HPDE6-E6E7 (cell line): Measurements from ENCODE around the gene HAP1.

Experiments
- DNase-seq: peaks from one replicate; pipeline ENCODE4 v3.0.0; 2011; ENCODE audit warnings: missing footprints; ENCODE audit errors: extremely low spot score

Gene HAP1

GRCh38 chr17:41762841-41763240 lies 28.4 kb upstream of the HAP1 start:
- DNase-seq, result no peak

- DNase-seq, result no peak
Measured at GRCh38 chr17:41762391-41762790, 27.9 kb upstream of the HAP1 start.

DNA sequence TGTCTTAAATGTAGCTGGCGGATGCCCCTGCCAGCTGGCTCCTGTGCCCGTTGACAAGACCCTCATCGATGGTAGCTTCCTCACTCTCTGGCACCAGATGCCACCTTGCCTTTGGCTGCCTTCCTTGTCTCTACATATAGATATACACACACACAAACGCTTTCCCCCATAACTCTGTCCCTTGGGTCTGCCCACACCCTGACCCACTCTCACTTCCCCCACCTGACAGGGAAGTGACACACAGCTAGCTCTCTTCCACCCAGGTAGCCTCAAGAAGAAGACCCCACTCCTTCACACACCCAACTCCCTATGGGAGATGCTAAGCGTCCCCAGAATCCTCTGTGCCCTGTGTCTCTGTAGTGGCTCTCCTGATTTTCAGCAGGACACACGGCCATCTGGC lies 26.4 kb upstream of the HAP1 start:
- no peak for DNase-seq

DNA sequence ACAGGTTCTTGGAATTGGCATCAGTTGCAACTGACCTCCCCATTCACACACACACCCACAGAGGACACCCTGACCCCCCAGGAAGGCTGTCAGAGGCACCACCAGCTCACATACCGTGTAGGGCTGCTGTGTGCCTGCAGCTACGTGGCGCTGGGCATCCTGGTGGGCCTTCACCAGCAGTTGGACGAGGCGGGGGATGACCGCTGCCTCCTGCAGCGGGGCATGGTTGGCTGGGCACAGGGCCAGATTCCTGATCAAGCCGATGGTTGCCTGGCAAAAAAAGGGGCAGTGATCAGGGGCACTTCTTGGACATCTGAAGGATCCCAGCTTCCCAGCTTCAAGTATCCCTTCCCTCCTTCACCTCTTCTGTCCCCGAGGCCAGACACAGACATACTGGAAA lies 24.2 kb upstream of the HAP1 start:
- DNase-seq, result no peak

- no peak for DNase-seq
Measured at GRCh38 chr17:41754066-41754465, 19.6 kb upstream of the HAP1 start.

DNA sequence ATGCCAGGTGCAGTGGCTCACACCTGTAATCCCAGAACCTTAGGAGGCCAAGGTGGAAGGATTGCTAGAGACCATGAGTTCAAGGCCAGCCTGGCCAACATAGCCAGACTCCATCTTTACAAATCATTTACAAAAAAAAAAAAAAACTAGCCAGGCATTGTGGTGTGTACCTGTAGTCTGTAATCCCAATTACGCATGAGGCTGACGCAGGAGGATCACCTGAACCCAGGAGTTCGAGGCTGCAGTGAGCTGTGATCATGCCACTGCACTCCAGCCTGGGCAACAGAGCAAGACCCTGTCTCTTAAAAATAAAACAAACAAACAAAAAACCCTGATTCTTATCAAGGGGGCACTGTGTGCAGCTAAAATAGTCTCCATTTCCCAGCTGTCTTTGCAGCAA lies 16.8 kb upstream of the HAP1 start:
- no peak for DNase-seq

GRCh38 chr17:41750862-41751261 lies 16.4 kb upstream of the HAP1 start:
- DNase-seq, result no peak

DNA sequence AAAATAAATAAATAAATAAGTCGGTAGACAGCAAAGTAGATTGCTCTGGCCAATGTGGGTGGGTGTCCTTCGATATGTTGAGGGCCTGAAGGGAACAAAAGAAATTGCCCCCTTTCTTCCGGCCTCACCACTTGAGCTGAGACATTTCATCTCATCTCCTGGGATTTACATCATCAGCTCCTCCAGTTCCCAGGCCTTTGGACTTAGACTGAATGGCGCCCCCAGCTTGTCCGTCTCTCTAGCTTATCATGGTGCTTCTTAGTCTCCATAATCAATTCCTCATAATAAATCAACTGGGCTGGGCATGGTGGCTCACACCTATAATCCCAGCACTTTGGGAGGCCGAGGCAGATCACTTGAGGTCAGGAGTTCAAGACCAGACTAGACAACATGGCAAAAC lies 13.8 kb upstream of the HAP1 start:
- DNase-seq, result no peak

GRCh38 chr17:41741709-41742108 lies 7.3 kb upstream of the HAP1 start:
- no peak for DNase-seq

GRCh38 chr17:41740506-41740905 lies 6.1 kb upstream of the HAP1 start:
- no peak for DNase-seq

- peak; percentile 67 for DNase-seq
Measured at GRCh38 chr17:41739661-41740352, 5.4 kb upstream of the HAP1 start.

DNA sequence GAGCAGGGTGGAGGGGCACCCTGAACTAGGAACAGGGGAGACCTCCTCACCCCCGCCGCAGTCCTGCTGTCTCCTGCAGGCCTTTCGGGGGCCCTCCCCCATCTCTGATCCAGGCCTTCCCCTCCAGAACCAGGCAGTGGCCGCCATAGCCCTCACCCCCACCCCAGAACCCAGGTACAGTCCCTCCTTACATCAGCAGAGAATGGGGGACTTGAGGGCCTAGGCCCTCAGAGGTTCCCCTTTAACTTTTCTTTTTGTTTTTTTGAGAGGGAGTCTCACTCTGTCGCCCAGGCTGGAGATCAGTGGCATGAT lies 4.3 kb upstream of the HAP1 start:
- no peak for DNase-seq

GRCh38 chr17:41738077-41738800 lies 3.8 kb upstream of the HAP1 start:
- DNase-seq, result peak; percentile 80

- DNase-seq, result no peak
Measured at GRCh38 chr17:41737680-41738023, 3.2 kb upstream of the HAP1 start.

DNA sequence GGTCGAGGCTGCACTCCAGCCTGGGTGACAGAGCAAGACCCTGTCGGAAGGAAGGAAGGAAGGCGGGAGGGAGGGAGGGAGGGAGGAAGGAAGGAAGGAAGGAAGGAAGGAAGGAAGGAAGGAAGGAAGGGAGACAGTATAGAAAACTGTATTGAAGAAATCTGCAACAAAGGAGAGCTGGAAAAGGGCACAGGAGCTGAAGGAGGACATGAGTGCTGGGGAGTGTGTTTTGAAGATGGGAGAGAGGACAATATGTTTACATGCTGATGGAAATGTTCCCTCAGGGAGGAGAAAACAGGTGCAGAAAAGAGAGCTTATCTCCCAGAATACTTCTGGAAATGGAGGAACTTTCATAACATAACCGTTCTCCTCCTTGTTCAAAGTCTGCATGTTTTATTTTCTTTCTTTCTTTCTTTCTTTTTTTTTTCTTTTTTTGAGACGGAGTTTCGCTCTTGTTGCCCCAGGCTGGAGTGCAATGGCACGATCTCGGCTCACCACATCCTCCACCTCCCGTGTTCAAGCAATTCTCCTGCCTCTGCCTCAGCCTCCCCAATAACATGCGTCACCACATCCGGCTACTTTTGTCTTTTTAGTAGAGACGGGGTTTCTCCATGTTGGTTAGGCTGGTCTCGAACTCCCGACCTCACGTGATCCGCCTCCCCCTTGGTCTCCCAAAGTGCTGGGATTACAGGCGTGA lies 2.7 kb upstream of the HAP1 start:
- no peak for DNase-seq

GRCh38 chr17:41735744-41736143 lies 1.3 kb upstream of the HAP1 start:
- DNase-seq, result no peak

- no peak for DNase-seq
Measured at GRCh38 chr17:41734949-41735313, 488 bp upstream of the HAP1 start.

DNA sequence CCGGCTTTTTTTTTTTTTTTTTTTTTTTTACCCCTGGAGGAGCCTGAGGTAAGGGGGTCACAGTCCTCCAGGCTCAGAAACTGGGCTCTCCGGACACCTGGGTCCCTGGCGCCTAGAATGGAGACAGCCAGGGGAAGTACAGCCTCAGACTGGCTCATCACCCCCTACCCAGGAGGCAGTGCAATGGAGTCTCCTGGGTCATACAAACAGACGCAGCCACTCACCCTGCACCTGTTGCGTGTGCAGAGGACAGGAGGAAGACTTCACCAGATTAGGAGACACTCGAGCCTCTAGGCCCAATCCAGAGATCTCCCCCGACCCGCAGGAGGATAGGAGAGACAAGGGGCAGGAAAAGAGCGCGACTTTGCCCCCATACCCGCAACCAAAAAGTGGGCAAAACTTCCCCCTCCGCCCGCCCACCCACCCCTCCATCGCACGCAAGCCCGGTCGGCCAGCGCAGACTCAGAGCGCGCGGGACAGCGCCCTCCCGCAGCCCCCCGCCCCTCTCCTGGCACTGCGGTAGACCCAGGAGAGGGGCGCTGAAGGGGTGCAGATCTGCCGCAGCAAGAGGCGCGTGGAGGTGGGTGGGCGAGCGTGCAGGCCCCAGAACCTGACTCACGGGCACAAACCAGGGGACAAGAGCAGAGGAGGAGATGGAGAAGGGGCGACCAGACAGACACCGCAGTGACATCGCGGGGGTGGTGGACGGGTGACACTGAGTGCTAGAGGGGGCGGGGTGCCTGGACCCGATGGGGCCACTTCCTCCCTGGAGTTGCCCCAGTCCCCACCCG lies 900 bp downstream of the HAP1 start:
- DNase-seq, result no peak

DNA sequence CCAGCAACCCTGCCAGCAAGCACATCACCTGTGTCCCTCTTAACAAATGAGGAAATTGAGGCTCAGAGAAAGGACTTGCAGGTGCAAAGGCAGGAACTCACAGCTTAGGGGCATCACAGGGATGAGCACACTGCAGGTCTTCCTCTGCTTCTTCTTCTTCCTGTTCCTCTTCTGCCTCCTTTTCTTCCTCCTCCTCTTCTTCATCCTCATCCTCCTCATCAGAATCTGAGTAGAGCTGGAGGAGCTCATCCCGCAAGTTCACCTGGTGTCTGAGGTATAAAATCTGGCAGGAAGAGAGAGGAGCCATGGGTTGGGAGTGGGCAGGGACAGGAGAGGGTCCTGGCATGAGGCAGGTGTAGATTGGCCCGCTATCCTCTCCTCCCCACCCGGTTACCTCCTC lies 2.6 kb downstream of the HAP1 start:
- no peak for DNase-seq

DNA sequence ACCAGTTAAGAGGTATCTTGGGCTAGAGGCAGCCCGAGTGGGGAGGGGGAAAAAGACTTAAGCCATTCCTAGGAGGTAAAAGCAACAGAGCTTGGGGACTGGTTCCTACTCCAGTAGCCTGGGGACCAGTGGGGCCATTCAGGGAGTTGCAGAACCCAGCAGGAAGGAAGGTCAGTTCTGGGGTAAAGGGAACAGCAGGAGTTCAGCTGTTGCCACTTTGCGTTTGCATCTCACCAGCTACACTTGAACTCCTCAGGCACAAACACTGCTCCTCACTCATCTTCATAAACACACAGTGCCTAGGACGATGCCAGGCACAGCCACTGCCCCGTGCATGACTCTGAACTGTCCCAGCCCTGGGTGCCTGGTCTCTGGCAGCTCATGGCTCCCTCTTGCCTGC lies 4.0 kb downstream of the HAP1 start:
- no peak for DNase-seq

DNA sequence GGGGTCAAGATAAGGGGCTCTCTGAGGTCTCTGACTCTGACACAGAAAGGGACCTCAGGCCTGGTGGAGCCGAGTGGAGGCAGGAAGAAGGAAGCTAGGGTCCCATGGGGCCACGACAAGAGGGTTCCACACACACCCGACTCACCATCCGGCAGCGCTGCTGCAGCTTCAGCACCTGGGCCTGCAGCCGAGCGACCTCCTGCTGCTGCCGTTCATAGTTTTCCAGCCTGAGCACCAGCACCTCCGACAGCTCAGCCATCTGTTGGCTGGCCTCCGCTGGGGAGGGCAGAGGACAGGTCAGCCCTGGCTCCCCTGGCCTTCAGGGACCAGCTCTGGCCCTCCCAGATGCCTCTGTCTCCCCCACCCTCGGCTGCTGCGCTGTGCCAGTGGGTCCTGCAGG lies 6.4 kb downstream of the HAP1 start:
- no peak for DNase-seq

GRCh38 chr17:41725134-41725533 lies 9.3 kb downstream of the HAP1 start:
- DNase-seq, result no peak
